Activated CD4-positive, CD25-positive, alpha-beta regulatory T cell treated with anti-CD3 and anti-CD28 coated beads, Interleukin-2, amount 50 U/mL, for 72 hours (primary cell): ENCODE data around the gene ZNF397.

Experiments used
- DNase-seq: peaks from one replicate; pipeline ENCODE4 v3.0.0; 2021

Gene ZNF397

GRCh38 chr18:35246831-35247230, 6.0 kb downstream of the ZNF397 start:
- DNase-seq = no peak

DNA sequence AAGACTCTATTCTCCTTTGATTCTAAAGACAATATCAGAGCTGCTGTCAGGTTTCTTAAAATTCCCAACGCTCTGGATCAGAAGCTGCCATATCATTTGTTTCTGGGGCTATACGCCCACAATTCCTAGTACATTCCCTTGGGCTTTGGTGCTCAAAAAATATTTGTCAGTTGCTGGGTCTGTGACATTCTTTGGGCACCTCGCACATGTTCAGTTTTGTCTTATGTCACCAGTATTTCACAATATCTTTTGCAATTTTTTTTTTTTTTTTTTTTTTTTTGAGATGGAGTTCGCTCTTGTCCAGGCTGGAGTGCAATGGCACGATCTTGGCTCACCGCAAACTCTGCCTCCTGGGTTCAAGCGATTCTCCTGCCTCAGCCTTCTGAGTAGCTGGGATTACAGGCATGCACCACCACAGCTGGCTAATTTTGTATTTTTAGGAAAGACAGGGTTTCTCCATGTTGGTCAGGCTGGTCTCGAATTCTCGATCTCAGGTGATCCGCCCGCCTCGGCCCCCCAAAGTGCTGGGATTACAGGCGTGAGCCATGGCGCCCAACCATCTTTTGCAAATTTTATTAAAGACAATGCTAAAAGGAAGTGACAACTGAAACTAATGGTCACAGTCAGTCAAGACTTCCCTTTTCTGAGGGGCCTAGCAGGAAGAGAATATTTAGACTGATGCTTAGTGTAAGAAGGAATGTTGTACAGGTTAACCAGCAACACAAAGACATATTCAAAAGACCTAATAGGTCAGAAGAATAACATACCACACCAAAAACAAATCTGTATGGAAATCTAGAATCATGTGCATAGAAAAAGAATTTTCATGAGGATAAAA, 6.8 kb downstream of the ZNF397 start:
- no peak for DNase-seq

- DNase-seq = no peak
Observed at GRCh38 chr18:35248429-35248828, 7.6 kb downstream of the ZNF397 start.

GRCh38 chr18:35252466-35252865, 11.6 kb downstream of the ZNF397 start:
- no peak for DNase-seq

DNA sequence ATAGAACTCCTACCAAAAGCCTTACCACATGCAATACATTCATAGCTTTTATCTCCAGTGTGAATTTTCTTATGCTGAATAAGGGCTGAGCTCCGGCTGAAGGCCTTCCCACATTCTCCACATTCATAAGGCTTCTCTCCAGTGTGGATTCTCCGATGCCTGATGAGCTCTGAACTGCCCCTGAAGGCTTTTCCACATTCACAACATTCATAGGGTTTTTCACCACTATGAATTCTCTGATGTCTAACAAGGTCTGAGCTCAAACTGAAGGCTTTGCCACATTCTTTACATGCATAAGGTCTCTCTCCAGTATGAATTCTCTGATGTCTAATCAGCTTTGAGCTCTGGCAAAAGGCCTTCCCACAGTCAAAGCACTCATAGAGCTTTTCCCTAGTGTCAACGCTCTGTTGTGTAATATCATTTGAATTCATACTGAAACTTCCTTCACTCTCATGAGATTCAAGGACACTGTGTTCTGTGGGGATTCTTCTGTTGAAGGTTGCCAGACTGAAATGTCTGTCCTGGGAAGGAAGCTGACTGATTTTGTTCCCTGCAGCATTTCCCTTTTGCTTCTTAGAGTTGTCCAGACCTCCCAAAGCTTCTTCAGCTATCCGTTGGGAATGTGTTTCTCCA, 12.9 kb downstream of the ZNF397 start:
- DNase-seq = no peak

DNA sequence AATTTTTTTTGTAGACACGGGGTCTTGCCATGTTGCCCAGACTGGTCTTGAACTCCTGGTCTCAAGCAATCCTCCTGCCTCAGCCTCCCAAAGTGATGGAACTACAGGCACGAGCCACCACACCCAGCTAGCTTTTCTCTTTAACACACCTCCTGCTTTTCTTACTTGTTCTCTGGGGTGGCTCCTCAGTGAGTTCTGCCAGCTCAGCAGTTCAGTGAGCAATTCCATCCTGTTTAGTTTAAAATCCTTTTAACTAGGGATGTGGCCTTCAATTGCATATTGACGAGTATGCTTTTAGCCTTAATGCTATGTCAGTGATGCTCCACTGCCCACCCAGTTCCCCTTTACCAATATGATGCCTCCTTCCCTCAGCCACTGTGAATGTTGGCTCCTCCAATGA, 16.1 kb downstream of the ZNF397 start:
- DNase-seq = no peak

DNA sequence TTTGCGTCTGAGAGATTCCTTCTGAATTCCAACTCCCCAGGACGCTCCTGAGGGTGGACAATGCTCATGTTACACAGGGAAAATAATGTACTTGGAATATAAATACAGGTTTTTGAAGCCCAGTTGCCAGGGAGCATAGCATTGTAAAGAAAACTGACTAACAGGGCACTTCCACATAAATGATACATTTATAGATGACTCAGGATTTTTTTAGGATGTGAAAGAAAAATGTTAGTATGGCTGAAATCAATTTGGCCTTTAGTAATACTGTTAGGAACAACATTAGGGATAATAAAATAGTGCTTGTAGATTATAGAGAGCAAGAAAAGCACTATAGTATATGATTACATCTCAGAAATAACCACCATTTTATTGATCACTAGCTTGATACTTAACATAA, 23.6 kb downstream of the ZNF397 start:
- no peak for DNase-seq

- peak; percentile 44 for DNase-seq
Observed at GRCh38 chr18:35267161-35267651, 26.4 kb downstream of the ZNF397 start.

- DNase-seq = no peak
Observed at GRCh38 chr18:35267809-35268208, 27.0 kb downstream of the ZNF397 start.

DNA sequence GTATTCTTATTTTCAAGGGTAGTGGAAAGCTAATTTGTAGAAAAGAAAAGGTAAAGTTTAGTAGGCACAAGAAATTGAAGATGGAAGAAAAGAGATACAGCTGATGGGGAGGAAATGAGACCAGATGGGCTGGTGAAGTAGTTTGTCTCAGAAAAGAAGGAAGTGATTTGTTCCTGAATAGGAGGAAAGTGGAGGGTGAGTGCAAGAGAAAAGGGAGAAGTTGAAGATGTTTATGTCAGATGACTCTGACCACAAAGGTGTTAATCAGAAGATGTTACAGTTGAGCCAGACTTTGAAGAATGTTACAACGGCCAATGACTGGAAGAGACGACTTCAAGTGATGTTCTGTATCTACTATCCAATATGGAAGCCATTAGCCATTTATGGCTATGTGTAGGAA, 28.0 kb downstream of the ZNF397 start:
- no peak for DNase-seq

GRCh38 chr18:35271656-35272055, 30.8 kb downstream of the ZNF397 start:
- DNase-seq = no peak

- DNase-seq = no peak
Observed at GRCh38 chr18:35276267-35276666, 35.4 kb downstream of the ZNF397 start.

DNA sequence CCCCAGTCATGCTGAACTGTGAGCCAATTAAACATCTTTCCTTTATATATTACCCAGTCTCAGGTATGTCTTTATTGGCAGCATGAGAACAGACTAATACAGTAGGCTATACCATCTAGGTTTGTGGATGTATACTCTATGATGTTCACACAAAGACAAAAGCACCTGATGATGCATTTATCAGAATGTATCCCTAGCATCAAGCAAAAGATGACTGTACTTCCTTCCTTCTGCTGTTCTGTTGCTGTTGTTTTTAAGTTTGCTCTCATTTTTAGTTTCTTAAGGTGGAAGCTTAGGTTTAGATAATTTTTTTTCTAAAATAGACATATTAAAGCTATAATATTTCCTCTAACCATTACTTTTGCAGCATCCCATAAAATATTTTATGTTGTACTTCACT, 36.8 kb downstream of the ZNF397 start:
- no peak for DNase-seq

DNA sequence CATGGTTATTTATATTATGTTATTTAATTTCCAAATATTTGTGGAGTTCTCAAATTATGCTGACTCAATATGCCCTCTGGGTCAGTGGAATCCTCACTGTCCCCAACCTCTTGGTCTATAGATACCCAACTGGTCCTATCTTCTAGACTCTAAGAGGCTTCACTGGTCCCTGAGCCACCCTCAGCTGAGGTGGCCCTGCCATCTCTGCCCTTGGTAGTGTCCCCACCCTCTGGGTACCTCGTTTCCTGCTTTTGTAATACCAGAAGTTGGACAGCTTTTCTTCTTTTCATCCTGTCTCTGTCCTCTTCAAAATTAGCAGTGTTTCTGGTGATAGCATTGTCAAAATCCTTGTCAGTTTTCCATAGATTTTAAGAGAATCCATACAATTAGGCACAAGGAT, 37.3 kb downstream of the ZNF397 start:
- no peak for DNase-seq

- DNase-seq = no peak
Observed at GRCh38 chr18:35278969-35279368, 38.1 kb downstream of the ZNF397 start.

DNA sequence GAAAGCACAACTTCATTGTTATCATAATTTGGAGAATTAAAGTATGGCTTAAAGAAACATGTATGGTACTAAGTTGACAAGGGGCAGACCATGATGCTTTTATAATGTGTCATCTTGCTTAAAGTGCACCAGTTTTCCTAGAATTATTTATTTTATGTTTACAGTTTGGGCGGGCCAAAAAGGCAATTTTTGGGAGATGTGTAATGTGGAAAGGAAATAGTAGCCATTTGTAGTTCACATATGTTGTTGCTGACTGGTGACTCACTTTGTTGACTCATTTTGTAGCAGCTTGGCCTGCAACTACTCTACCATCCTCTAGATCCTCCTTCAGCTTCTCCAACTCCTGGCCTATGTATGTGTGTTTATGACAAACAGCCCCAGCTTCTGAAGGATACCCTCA, 41.5 kb downstream of the ZNF397 start:
- no peak for DNase-seq

- DNase-seq = no peak
Observed at GRCh38 chr18:35283923-35284794, 43.3 kb downstream of the ZNF397 start.

DNA sequence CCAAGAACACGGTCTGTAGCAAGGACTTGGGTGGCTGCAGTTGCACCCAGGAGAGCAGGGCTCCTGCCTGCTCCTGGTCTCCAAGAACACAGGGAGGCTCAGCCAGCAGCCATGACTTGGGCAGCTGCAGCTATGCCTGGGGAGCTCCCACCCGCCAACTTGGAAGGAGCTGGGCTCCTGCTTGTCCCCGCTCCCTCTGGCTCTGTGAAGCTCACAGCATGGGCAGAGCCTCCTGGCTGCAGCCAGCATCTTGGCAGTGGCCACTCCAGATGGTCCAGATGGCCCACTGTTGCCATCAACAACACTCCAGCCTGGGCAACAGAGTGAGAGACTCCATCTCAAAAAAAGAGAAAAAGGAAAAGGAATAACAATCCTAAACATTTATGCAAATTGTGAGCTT, 44.0 kb downstream of the ZNF397 start:
- DNase-seq = no peak

GRCh38 chr18:35289293-35289692, 48.5 kb downstream of the ZNF397 start:
- no peak for DNase-seq

- peak; percentile 34 for DNase-seq
Observed at GRCh38 chr18:35289727-35290093, 48.9 kb downstream of the ZNF397 start.

GRCh38 chr18:35290094-35290735, 49.4 kb downstream of the ZNF397 start, which contains the start of gene ZSCAN30:
Gene ZSCAN30 (minus strand): TSS chr18:35290229. CDS start chr18:35264352, 25,877 bp downstream.
- peak; percentile 91 for DNase-seq

DNA sequence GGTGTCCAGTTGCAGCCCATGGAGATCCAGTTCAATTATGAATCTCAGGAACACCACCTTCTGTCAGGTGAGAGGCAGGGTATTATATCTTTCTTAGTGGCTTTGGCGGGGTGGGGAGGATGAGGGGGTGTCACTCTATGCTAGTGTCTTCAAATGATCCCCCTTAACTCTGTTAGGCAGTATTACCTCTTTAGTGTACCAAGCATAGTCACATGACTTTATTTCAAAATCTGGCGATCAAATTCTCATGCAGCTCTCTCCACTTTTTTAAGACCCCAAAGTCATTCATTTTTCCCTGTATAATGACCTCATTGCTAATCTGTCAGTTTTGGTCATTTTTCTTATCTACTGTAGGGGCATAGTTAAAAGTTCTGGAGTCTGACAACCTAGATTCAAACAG, 50.3 kb downstream of the ZNF397 start:
- no peak for DNase-seq

GRCh38 chr18:35296060-35296459, 55.2 kb downstream of the ZNF397 start:
- DNase-seq = no peak
